ENCODE data around the gene EIF4EBP2.

EIF4EBP2 gene

DNA sequence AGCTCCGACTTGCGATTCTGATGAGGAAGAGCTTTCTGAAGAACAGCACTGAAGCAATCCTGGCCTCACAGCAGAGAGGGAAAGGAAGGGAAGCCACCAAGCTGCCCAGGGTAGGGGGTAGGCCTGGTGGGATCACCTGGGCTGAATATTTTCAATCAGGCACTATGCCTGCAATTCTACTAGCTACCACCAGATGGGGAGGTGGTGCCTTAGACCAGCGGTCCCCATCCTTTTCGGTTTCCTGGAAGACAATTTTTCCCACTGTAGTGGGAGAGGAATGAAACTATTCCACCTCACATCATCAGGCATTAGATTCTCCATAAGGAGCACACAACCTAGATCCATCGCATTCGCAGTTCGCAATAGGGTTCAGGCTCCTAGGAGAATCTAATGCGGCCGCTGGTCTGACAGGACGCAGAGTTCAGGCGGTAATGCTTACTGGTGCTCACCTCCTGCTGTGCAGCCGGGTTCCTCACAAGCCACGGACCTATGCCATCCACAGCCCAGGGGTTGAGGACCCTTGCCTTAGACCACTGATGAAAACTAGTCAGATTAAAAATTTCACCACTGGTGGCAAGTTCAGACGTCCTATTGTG lies 24.3 kb upstream of the EIF4EBP2 start:
- DNase-seq, result no peak

DNA sequence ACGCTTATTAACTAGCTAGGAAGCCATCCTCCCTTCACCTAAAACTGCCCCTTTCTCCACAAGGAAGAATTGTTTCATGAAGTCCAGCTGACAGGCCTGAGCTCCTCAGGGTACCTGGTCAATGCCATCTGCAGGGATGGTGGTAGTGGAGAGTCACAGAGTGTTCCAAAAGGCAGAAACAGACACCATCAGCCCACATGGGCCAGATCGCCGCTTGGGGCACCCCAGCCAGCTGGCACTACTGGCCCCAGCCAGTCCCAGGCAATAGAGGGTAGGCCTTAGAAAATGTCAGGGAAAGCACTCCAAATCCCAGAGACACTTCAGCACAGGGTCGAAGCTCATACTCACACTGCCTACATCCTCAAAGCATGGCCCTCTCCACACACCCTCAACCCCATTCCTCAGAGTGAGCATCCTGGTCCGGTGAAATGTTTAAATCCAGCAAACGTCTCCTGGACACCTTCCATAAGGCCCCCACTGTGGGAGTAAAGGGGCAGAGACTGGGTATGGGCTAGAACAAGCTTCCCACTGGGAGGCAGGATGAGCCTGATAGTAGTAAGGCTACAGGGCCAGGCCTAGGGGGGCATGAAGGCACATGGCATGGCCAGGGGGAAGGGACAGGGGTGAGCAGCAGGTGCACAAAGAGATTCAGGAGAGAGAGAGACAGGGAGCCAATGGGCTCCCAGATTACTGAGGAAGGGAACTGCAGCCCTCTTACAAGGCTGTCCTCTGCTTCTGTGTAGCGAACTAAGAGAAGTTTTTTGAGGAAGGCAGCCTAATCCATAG lies 23.4 kb upstream of the EIF4EBP2 start:
- no peak for DNase-seq

DNA sequence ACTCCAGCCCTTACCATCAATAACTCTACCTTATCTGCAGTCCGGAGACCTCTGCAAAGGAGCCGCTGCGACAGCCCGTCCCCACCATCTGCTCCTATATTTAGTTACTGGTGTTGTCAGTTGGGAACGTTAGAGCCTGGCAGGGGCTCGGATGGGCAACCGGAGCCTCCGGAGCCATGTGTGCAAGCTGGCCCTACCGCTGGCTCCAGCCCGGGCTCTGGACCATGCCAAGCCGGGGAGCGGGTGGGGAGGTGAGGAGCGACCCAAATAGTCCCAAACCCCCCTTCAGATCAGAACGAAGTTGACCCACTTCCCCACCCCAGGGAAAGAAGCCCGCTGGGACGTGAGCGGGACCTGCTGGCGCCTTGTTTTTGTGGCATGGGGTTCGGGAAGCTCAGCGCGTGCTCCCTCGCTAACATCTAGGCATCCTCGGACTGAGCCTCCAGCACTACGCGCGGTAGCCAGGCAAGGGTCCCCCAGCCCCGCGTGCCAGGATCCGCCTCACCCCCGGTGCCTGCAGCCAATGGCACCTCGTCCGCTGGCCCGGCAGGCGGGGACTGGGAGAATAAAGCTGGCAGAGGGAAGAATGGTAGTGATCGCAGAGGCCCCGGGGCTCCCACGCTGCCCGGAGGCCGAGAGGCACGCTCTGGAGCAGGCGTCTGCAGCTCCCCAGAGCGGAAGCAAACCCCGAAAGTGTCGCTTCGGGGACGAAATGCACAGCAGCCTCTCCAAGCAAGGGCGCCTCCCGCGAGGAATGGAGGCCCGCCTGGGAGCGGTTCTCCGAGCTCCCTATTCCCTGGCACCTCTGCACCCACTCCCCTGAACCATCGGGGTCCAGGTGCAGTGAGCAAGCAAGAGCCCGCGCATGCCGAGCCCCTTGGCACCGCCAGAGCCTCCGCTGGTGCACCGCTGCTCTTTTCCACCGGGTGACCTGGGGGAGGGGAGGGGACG lies 22.2 kb upstream of the EIF4EBP2 start:
- DNase-seq, result peak; percentile 29

DNA sequence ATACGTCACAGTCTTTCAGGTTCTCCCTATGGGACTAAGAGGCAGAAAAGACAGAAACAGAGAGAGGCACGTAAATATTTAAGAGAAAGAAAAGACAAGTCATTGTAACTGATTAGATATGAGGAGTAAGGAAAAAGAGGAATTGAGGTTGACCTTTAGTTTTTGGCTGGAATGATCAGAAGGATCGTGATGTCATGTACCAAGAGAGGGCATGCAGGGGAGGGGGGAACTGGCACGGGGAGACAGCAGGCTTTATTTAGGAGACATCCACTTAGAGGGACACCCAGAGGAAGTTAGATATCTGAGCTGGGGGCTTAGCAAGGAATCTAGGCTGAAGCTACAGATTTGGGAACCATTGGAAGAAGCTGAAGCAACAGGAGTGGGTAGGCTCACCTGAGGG lies 12.3 kb upstream of the EIF4EBP2 start:
- no peak for DNase-seq

DNA sequence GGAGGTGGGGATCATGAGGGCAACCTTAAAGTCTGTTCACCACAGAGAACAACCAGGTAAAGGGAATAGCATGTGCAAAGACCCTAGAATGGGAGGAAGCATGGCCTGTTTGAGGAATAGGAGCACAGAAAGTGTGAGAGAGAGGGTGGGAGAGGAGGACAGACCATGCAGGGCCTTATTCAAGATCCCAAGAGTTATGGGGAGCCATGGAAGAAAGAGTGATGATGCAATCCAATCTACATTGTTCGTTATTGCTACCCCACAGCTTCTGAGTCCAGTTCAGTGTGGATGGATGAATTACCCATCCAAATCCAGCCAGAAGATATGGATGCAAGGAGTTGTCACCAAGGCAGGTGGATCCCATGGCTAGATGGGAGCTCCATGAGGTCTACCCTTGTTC lies 7.8 kb upstream of the EIF4EBP2 start:
- no peak for DNase-seq

DNA sequence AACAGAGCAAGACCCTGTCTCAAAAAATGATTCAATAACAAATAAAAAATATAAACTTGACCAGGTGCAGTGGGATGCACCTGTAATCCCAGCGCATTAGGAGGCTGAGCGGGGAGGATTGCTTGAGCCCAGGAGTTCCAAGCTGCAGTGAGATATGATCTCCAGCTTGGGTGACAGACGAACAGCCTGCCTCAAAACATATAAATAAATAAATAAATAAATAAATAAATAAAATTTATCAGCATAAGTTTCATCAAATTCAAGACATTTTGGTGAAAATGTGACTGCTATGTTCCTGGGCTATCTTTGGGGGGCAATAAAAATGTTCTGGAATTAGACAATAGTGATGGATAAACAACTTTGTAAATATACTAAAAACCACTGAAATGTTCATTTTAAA lies 4.8 kb upstream of the EIF4EBP2 start:
- no peak for DNase-seq

DNA sequence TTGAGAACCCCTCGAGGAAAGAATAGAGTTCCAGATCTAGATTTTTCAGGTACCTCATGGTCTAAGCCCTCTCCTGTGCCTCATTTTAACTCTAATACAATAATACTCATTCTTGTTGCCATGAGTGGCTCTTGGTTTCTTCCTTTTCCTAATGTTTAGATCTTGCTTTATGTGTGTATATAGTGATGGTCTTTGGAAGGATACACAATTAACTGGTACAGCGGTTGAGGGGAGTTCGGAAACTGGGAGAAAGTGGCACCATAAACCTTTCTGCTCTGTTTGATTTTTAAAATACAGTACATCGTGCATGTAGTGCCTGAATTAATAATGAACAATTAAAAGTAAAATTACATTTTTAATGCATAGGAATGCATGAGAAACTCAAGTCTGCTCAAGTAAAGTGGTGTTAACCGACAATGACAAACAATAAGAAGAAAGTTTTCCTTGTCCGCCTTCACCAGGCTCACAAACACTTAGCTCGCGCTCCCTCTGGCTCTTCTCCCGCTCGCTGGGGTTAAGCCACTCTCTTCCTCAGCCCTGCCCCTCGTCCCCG lies 386 bp upstream of the EIF4EBP2 start:
- DNase-seq, result no peak

DNA sequence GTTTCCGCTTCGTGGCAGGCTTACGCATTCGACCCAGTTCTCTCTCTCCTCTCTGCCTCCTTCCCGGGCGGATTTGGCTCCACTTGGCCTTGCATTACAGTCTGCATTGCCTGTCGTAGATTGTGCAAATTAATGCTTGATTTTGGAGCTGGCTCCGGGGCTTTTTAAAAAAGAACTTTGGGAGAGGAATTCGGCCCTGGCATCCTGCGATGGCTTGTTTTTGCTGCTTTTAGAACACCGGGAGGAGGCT lies 767 bp downstream of the EIF4EBP2 start:
- DNase-seq, result no peak

DNA sequence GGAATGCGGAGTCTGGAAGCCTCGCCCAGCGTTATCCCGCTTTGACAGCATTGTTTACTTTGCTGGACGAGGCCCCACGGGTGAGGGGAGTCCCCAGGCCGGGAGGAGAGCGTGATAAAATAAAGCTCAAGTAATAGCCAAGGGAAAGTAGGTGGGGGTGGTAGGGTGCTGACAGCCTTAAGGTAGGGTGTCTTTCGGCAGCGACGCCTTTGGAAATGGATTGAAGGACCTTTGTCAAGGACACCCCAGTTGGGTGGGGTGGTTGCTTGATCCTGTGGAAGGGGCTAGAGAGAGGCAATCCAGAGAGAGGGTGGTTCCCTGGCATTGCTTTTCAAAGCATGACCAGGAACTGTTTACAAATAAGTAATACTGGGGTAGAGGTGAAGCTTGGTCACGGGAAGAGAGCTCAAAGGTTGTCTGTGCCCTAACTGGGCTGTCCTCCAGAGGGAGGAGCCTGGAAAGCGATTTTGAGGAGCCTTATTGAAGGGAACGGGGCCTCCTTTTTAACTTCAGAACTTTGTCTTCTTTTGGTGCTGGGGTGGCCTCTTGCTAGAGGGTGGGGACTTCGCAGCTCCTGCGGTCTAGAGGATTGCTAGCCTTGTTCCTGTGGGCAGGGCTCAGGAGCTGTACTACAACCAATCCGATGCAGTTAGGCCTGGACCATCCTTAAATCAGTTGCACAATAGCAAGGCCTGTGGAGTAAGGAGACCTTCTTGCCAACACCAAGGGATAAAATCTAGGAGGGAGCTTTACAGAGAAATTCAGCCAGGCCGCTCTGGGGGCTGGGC lies 1.3 kb downstream of the EIF4EBP2 start:
- DNase-seq, result peak; percentile 6

DNA sequence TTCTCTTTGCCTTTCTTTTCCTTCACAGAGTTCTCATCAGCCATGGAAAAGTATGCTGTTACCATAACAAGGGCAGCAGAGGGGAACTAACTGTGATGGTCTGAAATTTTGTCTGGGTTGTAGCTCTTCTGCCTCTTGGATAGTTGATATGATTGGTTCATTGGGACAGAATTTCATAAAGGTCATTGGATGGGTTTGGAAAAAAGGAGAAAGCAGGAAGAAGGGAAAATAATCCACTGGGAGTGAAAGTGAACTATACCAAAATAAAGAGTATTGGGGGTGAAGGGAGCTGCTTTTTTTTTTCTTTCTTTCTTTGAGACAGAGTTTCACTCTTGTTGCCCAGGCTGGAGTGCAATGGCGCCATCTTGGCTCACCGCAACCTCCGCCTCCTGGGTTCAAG lies 5.8 kb downstream of the EIF4EBP2 start:
- no peak for DNase-seq

DNA sequence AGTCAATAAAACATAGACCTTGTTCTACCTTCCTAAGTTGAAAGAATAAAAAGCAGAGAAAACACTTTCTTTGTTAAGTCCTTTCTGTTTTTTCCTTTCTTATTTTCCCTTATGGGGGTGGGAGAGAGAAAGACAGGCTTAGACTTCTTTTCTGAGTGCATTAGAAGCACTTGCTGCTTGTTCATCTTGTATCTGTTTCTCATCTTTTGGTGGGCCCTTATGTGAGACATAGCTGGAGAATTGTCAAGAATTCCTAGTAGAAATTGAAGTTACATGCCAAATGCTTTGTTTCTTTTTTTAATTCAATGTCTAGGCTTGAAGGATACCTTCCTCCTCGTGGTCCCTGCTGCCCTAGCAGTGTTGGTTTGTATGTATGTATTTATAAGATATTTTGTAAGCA lies 6.7 kb downstream of the EIF4EBP2 start:
- no peak for DNase-seq

DNA sequence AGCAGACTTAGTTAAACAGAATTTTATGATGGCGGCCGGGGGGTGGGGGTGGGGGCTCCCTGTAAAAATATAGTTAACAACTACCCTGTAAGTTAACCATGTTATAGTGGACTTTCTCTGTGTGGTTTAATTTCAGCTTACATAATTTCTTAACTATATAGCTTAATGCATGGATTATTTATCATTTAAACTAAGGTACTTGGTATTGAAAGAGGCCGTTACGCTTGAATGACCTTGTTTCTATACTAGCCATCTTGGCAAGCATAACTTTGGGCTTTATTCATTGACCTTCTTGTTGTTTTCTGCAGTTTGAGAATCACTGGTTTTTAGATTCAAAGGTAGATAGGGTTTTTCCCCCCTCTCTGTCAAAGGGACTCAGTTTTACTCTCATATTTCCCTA lies 8.4 kb downstream of the EIF4EBP2 start:
- no peak for DNase-seq

DNA sequence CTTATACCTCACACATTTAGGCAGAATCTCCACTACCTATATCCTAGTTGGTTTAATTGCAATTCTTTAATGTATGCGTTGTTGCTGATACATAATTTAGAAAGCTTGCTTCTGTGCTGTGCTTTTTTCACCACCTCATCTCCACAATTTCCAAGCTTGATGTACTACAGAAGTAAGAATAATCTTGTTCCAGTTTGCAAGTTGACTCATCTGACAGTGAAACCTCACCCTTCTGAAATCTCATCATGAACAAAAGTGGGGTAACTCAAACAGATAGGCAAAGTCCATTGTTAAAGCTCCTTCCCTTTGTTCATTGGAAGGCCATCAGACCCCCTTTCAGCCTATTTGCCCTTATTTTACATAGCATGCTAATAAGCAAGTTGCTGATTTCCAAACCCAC lies 13.6 kb downstream of the EIF4EBP2 start:
- no peak for DNase-seq

DNA sequence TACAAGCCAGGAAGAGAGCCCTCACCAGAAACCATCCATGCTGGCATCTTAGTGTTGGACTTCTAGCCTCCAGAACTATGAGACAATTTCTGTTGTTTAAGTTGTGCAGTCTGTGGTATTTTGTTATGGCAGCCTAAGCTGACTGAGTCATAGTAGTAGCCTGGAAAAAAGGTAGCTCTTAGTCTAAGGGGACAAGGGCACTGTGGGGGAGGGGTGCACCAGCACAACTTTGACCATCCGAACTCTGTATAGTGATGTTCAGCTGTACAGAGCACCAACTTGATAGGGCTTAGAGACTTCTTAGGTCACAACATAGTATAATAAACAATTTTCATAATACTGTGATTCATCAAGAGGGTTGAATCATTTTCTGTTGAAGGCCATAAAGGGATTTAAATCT lies 14.3 kb downstream of the EIF4EBP2 start:
- no peak for DNase-seq

DNA sequence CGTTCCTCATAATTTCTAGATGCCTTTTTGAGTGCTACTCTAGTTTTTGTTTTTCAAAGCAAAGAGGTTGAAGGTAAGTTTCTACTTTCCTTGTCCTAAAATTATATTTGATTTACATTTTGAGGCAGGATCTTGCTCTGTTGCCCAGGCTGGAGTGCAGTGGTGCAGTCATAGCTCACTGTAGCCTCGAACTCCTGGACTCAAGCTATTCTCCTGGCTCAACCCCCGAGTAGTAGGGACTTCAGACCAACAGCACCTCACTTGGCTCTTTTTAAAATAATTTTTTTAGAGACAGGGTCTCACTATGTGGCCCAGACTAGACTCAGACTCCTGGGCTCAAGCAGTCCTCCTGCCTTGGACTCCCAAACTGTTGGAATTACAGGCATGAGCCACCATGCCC lies 14.8 kb downstream of the EIF4EBP2 start:
- no peak for DNase-seq

DNA sequence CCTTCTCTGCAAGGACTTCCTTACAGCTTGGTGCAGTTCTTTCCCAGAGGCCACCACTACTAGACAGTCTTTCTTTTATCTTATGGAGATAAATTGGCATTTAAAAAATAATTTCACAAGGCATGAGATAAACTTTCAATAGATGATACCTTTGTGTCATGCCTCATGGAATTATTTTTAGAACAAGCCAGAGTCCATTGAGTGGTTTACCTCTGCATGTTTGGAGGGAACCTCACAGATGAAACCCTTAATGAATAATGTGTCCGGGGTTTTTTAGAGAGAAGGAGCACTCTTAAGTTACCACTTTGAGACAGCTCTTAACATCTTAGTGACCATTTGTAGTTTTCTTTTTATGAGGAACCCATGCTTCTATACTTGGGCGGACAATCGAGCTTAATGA lies 20.4 kb downstream of the EIF4EBP2 start:
- DNase-seq, result no peak

DNA sequence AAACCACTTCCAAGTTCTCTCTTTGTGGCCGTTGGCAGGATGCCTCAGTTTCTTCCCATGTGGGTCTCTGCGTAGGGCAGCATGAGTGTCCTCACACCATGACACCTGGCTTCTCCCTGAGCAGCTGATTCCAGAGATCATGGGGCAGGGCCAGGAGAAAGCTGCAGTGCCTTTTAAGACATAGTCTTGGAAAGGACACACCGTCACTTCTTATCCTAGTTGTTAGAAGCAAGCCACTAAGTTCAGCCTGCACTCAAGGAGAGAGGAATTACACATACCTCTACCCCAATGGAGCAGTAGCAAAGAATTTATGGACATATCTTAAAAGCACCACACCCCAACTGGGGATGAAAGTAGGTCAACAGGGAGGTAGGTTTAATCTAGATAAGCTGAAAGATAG lies 21.2 kb downstream of the EIF4EBP2 start:
- DNase-seq, result no peak

DNA sequence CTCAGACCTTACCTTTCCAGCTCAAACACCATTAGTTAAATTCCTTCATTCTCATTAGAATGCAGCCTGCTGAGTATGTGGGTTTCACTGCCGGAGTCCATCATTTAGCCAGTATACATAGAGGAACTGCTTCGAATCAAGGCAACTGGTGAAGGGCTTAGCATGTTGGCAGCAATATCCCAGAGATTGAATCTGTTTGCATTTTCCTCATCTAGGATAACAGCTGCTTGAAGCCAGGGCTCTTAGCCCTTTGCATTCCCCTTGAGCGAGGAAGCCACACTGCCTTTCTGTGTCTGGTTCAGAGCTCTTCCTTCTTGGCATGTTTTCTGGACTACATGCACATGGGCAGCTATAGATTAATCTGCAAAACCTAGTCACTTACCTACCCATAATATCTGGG lies 22.9 kb downstream of the EIF4EBP2 start:
- DNase-seq, result no peak

DNA sequence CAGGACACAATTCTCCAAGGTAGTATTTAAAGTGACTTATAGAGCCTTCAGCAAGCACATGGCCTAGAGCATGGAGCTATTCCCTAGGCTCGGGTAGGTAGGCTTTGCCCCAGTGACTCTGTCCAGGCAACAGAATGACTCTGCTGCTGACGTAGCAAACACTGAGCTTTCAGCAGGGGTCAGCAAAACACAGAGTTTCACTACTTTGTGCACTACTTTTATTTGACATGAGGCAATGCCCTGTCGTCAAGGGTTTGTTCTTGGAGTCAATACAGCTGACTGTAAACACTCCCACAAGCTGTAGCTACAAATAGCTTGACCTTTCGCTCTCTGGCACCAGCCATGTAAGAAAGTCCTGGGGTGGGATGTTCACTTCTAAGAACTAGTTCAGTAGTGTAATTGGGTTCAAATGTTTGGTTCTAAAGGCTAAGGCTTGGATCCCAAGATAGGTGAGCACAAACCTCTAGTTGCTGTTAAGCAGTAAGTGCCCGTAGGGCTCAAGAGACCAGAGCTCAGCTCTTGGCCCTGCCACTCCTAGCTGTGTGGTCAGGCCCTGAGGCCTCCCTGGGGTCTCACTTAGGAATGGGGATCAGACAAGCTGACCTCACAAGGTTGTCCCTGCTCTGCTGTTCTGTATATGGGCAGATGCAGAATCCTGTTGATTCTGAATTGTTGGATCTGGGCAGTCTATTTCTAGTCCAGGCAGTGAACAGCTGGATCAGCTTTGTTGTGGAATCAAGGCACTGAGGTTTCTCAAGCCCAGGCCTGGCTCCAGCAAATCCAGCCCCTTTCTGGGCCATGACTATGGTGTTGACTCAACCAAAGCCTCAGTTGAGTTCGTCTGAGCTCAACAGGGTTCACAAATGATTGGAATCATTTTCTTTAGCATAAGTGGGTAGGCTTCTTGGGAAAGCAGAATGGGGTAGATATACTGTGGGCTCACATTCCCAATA lies 26.8 kb downstream of the EIF4EBP2 start:
- no peak for DNase-seq

DNA sequence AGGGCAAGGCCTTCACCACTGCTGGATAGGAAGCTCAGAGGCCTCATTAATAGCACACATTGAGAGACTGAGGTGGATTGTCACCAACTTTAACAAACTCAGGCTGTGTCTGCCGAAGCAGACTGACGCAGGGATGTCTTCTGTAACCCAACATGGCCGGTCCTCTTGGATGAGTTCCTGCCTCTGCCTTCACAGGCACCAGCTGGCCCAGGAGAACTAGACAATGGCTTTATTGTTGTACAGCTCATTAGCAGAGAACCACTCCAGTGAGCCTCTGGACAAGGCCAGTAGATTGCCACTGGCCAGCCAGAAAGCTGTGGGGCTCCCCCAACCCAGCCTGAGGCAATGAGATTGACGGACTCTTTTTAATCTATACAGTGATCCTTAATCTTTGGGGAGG lies 28.2 kb downstream of the EIF4EBP2 start:
- no peak for DNase-seq

DNA sequence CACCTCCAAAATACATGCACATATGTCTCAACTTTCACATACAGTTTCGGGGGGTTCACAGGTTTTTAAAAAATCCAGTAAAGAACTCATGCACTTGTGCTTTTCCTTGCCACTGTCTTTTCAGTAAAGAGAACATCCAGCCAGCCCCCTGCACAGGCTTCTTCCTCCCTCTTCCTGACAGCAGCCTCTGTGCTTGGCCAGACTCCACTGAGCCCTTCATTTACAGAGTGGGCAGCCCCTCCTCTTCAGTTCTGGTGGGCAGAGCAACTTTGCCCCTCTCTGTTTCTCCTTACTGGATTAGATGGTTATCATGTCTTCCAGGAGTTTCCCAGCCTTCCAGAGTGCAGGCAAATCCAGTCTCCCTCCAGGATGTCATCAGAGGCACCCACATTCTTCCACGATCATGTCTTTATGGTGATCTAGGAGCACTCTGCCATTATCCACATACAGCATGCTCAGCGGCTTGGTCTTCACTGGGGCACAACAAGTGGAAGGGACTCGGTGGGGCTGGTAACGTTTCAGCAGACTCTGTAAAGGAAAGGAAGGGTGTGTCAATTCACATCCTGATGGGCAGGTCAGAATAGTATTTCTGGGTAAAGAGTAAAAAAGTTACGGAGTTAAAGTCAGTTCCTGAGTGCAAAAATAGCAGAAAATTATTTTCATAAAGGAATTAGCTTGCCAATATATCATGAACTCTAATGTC lies 28.8 kb downstream of the EIF4EBP2 start:
- no peak for DNase-seq
